Nephron (organoid): ENCODE data around the gene TNFSF15.

Experiments used
- H3K27ac Mint-ChIP-seq, 3 experiments: 2 replicates each; pipeline ENCODE4 v1.8.0; 2020; ENCODE audit warnings: mixed read lengths in 3 of 3, mild to moderate bottlenecking in 2 of 3, moderate library complexity in 1 of 3
- H3K27me3 Mint-ChIP-seq: 2 replicates; pipeline ENCODE4 v1.8.0; 2021; ENCODE audit warnings: low read depth, mild to moderate bottlenecking, moderate library complexity, mixed read lengths
- H3K36me3 Mint-ChIP-seq: 2 replicates; pipeline ENCODE4 v1.8.0; 2020; ENCODE audit warnings: low read depth, mixed read lengths
- H3K4me1 Mint-ChIP-seq: 2 replicates; pipeline ENCODE4 v1.8.0; 2020; ENCODE audit warnings: mixed read lengths
- H3K4me3 Mint-ChIP-seq, 3 experiments: 2 replicates each; pipeline ENCODE4 v1.8.0; 2020; ENCODE audit warnings: mild to moderate bottlenecking in 3 of 3, mixed read lengths in 3 of 3, moderate library complexity in 2 of 3
- H3K9me3 Mint-ChIP-seq: 2 replicates; pipeline ENCODE4 v1.8.0; 2020; ENCODE audit warnings: mixed read lengths
- TF ChIP-seq, protein P1 (sequence below), 3 experiments: fragments of 200-600 bp; sonication (generic); IDR thresholded peaks; one replicate each; pipeline ENCODE4 v1.5.0; 2021; ENCODE audit warnings: antibody characterized with exemption in 3 of 3; ENCODE audit not compliant: unreplicated experiment in 3 of 3

The TNFSF15 gene

DNA sequence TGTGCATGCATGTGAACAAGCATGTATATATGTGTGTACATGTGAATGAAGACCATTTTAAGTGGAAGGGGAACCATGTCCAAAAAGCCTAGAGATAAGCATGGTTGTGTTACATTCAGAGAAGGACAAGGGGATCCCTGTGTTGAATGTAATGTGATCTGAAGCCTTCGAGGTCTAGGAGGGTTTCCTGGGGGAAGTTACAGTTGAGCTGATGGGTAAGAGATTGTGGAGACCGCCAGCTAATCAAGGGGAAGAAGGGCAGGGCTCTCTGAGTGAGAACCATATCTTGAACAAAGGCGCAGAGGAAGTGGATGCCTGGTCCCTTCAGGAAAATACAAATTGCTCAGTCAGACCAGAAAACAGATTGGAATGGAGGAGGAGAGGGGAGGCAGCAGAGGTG, 45.5 kb upstream of the TNFSF15 start:
- TF ChIP-seq, protein P1, sequence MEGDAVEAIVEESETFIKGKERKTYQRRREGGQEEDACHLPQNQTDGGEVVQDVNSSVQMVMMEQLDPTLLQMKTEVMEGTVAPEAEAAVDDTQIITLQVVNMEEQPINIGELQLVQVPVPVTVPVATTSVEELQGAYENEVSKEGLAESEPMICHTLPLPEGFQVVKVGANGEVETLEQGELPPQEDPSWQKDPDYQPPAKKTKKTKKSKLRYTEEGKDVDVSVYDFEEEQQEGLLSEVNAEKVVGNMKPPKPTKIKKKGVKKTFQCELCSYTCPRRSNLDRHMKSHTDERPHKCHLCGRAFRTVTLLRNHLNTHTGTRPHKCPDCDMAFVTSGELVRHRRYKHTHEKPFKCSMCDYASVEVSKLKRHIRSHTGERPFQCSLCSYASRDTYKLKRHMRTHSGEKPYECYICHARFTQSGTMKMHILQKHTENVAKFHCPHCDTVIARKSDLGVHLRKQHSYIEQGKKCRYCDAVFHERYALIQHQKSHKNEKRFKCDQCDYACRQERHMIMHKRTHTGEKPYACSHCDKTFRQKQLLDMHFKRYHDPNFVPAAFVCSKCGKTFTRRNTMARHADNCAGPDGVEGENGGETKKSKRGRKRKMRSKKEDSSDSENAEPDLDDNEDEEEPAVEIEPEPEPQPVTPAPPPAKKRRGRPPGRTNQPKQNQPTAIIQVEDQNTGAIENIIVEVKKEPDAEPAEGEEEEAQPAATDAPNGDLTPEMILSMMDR (IDR thresholded peaks at IDR 0.05; ENCODE audit: unreplicated experiment in 3 of 3), result no peak
- H3K27ac Mint-ChIP-seq, result no peak overlapping the region
- no peaks in the 10 kb centered on the region for H3K36me3 Mint-ChIP-seq
- H3K27me3 Mint-ChIP-seq, result no peaks in the 10 kb centered on the region
- H3K4me1 Mint-ChIP-seq, result peaks cover 20% of the 10 kb centered on the region
- H3K4me3 Mint-ChIP-seq, result no peak overlapping the region
- H3K9me3 Mint-ChIP-seq, result no peaks in the 10 kb centered on the region

DNA sequence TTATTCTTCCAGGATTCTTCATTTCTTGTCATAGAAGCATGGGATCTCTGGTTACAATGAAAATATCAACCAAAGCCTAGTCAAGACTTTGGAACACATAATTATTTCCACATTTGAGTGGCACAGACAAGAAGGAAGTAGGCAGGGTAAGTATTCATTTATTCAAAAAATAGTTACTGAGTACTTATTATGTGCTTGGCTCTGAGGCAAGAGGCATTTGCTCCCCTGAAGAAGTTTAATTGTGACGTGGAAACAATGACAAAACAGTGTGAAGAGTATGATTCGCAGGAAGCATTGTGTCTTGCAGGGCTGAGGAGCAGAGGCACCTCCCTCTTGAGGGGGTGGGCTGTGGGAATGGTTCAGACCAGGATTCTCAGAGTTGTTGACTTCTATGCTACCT, 45.0 kb upstream of the TNFSF15 start:
- peaks cover 16% of the 10 kb centered on the region for H3K4me1 Mint-ChIP-seq
- no peaks in the 10 kb centered on the region for H3K9me3 Mint-ChIP-seq
- no peak overlapping the region for H3K27ac Mint-ChIP-seq
- H3K27me3 Mint-ChIP-seq, result no peaks in the 10 kb centered on the region
- no peak overlapping the region for H3K4me3 Mint-ChIP-seq
- H3K36me3 Mint-ChIP-seq, result no peaks in the 10 kb centered on the region
- TF ChIP-seq, protein P1 (IDR thresholded peaks at IDR 0.05; ENCODE audit: unreplicated experiment in 3 of 3), result no peak

DNA sequence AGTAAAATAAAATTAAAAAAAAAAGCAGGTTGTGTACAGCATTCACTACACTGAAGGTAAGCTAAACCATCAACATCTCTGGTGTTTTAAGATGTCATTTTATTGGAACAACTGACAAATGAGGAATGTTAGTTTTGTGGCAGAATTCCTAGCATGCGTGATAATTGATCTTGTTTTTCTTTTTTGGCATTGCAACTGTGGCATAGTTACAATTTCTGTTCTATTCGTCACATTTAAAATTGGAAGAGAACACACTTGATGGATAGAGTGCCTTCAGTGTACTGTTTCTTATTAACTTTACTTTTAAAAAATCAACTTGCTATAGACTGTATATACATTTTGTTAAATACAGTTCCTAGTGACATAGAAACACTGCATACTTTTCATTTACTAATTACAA, 43.6 kb upstream of the TNFSF15 start:
- TF ChIP-seq, protein P1 (IDR thresholded peaks at IDR 0.05; ENCODE audit: unreplicated experiment in 3 of 3), result no peak
- Mint-ChIP-seq H3K4me3 (no peak overlapping the region), H3K9me3 (no peaks in the 10 kb centered on the region), H3K4me1 (peaks cover 13% of the 10 kb centered on the region), H3K36me3 (no peaks in the 10 kb centered on the region), H3K27ac (no peak overlapping the region), H3K27me3 (no peaks in the 10 kb centered on the region)

- Mint-ChIP-seq H3K9me3 (peaks cover 2% of the 10 kb centered on the region), H3K4me3 (no peak overlapping the region), H3K27me3 (no peaks in the 10 kb centered on the region), H3K4me1 (peaks cover 13% of the 10 kb centered on the region), H3K36me3 (no peaks in the 10 kb centered on the region), H3K27ac (no peak overlapping the region)
- TF ChIP-seq, protein P1 (IDR thresholded peaks at IDR 0.05; ENCODE audit: unreplicated experiment in 3 of 3), result no peak
Measured at GRCh38 chr9:114847492-114848417, 41.9 kb upstream of the TNFSF15 start.

DNA sequence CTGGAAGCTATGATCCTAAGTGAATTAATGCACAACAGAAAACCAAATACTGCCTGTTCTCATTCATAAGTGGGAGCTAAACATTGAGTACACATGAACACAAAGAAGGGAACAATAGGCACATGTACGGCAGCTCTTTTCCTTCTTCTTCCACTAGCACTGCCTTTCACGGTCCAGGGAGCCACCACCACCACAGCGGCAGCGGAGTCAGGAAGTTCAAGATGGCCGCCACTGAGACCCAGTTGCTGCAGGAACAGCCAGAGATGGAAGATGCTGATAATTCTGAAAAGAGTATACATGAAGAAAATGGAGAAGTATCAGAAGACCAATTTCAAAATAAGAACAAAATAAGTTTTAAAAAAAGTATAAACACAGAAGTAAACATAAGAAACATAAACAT, 39.5 kb upstream of the TNFSF15 start:
- Mint-ChIP-seq H3K4me1 (no peaks in the 10 kb centered on the region), H3K27me3 (no peaks in the 10 kb centered on the region)

More for the DNA sequence above, 39.5 kb upstream of the TNFSF15 start:
- Mint-ChIP-seq H3K4me3 (no peak overlapping the region), H3K36me3 (no peaks in the 10 kb centered on the region), H3K27ac (no peak overlapping the region), H3K9me3 (peaks cover 12% of the 10 kb centered on the region)
- TF ChIP-seq, protein P1 (IDR thresholded peaks at IDR 0.05; ENCODE audit: unreplicated experiment in 3 of 3), result no peak
